COLO668 (cell line): Measurements from ENCODE around the gene TRIM37.
"Not testable (repeated sequence)": the region's sequence is repeated elsewhere in the genome, so short reads cannot be mapped to it uniquely, and the experiment has no call there.

ENCODE experiments used
- DNase-seq: peaks from one replicate; lab custom pipeline; 2025; ENCODE audit not compliant: unreplicated experiment; lab: John Stamatoyannopoulos, UW

The TRIM37 gene

GRCh38 chr17:59115474-59115873, 8.8 kb upstream of the TRIM37 start:
- DNase-seq = no peak

DNA sequence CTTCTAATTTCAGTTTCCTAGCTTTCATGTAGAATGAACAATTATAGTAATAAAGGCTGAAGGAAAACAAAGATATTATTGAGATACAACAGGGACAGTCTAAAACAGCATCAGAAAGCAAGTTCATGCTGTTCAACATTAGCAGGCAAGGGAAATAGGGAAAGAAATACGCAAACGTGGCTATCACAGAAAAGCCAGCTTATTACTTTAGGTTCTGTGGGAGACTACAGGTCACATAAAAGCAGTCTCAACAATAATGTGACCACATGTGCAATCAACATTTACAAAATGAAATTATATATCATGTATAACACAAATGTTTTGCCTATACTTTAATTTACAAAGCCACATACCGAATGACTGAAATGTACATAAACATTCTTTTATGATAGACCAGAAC, 4.9 kb upstream of the TRIM37 start:
- DNase-seq = no peak

DNA sequence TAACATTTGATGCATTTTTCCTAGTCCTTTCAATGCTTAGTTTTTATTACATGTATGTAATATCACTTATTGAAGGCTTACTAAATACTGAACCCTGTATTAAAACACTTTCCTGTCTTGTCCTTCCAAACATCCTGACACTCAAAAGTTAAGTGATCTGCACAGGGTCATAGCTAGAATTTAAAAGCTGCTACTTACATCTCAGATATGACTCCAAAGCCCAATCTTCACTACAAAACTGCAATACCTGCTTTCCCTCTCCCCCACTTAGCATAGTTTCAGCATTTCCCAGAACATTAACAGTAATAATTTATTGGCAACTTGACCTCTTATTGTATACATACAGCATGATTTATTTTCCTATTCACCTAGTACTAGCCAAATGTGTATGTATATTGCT, 4.3 kb upstream of the TRIM37 start:
- DNase-seq = no peak

GRCh38 chr17:59108400-59109102, 1.9 kb upstream of the TRIM37 start:
- DNase-seq = no peak

- no peak for DNase-seq
Observed at GRCh38 chr17:59107306-59107670, 608 bp upstream of the TRIM37 start.

DNA sequence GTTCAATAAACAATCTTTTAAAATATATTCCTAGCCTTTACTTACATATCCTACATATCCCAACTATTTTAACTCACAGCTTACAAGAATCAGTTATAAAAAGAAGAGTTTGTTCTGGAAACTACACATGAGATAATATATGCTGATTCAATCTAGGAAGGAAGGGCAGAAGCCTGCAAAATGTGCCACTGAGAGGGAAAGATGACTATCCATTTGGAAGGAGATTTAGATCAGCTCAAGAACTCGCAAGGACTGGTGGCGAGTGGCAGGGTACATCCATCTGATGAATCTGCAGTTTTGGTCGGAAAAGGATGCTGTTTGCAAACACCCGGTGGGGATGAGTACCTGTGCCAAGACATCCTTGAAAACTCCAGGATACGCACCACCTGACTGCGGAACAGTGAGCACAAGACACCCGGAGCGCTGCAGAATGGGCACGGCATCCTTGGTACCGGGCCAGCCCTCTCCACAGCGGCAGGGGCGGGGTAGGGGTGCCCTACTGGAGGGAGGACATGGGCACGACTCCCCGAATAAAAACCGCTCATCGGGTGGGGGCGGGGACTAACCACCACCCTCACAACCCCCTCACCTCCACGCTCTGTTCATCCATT, 723 bp downstream of the TRIM37 start:
- peak; percentile 49 for DNase-seq

DNA sequence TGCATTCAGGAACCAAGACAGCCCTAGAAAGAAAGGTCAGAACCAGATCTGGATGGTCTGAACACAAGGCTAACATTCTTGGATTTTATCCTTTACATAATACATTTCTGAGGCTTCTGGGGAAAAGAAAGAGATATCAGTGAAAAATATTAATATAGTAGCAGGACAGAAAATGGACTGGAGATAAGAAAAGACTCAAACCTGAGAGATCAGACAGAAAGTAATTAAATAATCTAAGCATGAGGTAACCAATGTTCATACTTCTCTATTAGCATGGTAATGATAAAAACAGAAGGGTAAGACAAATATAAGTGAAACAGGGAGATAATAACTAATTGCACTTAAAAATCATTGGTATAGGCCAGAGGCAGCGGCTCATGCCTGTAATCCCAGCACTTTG, 5.5 kb downstream of the TRIM37 start:
- no peak for DNase-seq

DNA sequence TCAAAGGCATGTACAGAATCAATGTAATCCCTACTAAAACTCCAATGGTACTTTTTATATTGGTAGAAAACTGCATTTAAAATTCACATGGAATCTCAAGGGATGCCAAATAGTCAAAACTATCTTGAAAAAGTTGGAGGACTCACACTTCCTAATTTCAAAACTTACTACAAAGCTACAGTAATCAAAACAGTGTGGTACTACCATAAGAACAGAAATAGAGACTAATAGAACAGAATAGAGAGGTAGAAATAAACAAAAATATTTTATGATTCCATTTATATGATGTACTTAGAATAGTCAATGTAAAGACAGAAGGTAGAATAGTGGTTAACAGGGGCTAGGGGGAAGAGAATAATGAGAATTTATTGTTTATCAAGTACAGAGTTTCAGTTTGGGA, 8.8 kb downstream of the TRIM37 start:
- DNase-seq = no peak

DNA sequence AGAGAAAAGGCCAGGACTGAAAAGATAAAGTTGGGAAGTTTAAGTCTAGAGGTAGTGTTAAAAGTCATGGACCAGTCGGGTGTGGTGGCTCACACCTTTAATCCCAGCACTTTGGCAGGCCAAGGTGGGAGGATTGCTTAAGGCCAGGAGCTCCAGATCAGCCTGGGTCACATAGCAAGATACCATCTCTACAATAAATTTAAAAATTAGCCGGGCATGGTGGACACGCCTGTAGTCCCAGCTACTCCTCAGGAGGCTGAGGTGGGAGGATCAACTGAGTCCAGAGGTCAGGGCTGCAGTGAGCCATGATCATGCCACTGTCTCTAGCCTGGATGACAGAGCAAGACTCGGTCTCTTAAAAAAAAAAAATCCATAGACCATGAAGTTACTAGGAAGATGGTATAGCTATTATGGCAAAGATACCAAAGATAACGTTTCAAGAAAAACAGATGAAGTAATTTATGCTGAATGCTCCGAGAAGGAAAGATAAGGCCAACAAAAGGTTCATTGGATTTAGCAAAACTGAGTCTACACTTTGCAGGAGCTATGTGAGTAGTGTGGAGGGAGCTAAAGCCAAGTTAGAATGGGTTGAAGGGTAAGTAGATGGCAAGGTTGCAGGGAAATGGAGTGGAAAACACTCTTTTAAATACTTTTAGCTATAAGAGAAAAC, 11.7 kb downstream of the TRIM37 start:
- DNase-seq = no peak

DNA sequence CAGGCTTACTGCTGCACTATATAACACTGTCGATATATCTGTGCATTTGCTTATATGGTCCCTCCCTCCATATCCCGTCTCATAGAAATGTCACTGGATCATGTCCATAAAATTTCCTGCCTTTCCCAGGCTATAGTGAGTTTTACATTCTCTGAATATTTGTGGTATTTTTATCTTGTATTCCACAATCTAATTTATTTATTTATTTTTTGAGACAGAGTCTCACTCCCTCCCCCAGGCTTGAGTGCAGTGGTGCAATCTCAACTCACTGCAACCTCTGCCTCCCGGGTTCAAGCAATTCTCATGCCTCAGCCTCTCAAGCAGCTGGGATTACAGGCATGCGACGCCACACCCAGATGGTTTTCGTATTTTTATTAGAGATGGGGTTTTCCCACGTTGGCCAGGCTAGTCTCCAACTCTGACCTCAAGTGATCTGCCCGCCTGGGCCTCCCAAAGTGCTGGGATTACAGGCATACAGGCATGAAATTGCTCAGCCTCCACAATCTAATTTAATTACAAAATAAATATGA, 12.9 kb downstream of the TRIM37 start:
- no peak for DNase-seq

GRCh38 chr17:59093145-59093701, 13.5 kb downstream of the TRIM37 start:
- no peak for DNase-seq

DNA sequence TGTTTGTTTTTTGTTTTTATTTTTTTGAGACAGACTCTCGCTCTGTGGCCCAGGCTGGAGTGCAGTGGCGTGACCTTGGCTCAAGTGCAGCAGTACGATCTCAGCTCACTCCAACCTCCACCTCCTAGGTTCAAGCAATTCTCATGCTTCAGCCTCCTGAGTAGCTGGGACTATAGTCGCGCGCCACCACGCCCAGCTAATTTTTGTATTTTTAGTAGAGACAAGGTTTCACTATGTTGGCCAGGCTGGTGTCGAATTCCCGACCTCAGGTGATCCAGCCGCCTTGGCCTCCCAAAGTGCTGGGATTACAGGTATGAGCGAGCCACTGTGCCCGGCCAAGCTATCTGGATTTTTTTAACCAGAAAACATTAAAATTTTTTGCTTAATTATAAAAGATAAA, 16.1 kb downstream of the TRIM37 start:
- DNase-seq = not testable (repeated sequence)

GRCh38 chr17:59084154-59084553, 22.5 kb downstream of the TRIM37 start:
- no peak for DNase-seq

DNA sequence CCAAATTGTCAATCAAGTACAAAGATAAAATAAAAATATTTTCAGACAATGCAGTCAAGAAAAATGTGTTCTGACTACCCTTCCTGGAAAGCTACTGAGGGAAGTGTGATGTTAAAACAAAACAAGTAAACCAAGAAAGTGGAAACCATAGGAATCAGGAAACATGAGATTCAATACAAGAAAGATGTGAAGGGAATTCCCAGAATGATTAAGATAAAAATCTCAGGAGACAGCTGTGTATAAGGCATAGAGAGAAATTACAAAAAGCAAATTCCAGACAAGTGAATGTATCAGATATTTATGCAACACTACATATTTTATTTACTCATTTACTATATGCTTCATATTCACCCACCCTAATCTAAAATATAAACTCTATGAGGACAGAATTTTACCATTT, 32.2 kb downstream of the TRIM37 start:
- no peak for DNase-seq

DNA sequence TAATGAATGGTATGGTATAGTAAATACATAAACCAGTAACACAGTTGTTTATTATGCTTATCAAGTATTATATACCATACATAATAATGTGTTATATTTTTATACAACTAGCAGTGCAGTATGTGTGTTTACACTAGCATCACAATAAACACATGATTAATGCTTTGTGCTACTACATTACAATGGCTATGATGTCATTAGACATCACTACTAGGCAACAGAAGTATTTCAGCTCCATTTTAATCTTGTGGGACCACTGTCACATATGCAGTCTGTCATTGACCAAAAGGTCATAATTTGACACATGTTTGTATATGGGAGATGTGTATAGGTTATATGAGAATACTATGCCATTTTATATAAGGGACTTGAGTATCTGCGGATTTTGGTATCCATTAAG, 32.7 kb downstream of the TRIM37 start:
- no peak for DNase-seq

GRCh38 chr17:59069856-59070255, 36.8 kb downstream of the TRIM37 start:
- no peak for DNase-seq

DNA sequence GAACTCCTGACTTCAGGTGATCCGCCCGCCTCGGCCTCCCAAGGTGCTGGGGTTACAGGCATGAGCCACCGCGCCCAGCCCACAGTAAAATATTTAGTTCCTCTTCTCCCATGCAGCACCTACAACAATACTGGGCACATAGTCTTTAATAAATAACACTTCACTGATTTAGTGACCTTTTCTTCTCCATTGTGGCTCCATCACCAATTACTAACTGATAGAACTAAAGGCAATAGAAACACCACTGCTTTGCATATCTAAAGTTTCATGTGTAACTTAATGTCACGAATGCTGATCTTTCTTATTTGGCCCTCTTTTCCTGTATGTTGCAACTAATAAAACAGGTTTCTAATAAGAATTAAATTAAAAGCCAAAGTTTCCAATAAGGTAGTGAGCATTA, 38.9 kb downstream of the TRIM37 start:
- no peak for DNase-seq

DNA sequence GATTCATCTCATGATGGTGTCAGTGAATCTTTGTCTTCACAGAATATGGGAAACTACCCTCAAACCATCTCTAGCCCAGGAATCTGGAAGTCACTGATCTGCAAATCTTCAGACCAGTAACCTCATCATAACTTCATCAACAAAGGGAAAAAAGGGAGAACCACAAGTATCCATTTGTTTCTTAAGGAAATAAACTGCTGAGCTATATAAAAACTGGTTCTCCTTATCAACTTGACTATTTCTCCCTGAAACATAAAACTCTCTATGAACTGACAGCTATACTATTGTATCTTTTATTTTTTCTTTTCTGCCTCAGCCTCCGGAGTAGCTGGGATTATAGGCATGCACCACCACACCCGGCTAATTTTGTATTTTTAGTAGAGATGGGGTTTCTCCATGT, 39.3 kb downstream of the TRIM37 start:
- no peak for DNase-seq

GRCh38 chr17:59062509-59062908, 44.2 kb downstream of the TRIM37 start:
- DNase-seq = no peak

GRCh38 chr17:59056857-59057256, 49.8 kb downstream of the TRIM37 start:
- DNase-seq = no peak

GRCh38 chr17:59049798-59050197, 56.9 kb downstream of the TRIM37 start:
- DNase-seq = no peak

DNA sequence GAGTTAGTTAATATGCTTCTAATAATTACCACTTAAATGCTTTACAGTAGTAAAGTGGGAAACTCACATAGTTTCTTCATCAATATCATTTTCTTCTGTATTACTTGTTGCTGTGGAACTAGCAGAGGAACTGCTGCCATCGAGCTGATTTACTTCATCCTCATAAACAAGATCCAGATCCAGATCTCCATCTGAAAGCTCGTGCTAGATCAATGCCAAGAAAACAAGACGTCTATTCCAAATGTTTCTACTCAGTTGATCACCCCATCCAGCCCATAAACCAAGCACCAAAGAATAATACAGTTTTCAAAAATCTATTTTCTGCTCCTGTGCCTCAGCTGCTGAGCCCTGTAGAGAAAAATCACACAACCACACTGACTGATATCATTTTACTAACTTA, 59.1 kb downstream of the TRIM37 start:
- DNase-seq = no peak
